LNCaP clone FGC (cell line): ENCODE results near the gene OPRL1.

ENCODE experiments used
- DNase-seq: peaks from one replicate; pipeline ENCODE4 v3.0.0-alpha.2; 2011; ENCODE audit warnings: low read depth
- H3K4me3 ChIP-seq: 2 replicates; pipeline ENCODE4 v1.5.1; 2011; ENCODE audit warnings: mild to moderate bottlenecking, low read depth, low read length, control low read depth
- TF ChIP-seq, protein P1 (sequence below): IDR thresholded peaks from 2 replicates; pipeline ENCODE4 v1.5.1; 2012; ENCODE audit warnings: mild to moderate bottlenecking; ENCODE audit not compliant: control insufficient read depth, insufficient read depth; ENCODE audit errors: extremely low read depth

OPRL1 gene

DNA sequence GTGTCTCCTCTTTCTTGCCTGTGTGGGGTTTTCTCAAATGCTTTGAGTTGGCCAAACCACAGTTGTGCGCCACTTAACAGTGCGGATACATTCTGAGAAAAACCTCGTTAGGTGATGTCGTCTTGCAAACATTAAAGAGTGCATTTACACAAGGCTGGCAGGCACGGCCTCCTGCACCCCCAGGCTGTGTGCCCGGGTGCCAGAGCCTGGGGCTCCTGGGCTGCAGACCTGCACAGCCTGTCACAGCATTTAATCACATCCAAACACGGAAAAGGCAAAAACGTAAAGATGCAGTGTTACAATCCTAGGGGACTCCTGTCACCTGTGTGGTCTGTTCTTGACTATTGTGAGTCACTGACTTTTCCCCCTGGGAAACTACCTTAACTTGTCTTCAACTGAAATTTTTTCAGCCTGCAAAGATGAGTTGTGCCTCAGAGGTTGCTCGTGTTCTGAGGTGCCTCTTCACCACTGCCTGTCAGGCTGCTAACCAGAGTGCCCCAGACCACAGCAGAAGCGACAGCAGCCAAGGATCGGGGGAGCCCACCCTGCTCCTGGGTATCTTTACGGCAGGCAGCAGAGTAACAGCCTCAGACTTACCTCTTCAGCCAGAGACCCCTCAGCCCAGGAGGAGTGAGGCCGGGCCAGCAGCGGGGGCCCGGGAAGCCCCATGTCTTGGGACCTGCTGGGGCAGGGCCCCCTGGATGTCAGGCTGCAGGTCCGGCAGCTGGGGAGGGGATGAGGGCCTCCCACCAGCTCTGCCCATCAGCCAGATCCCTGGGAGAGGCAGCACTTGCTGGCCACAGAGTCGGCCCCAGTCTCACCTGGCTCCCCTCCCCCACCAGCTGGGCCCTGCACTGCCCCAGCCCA lies 44.6 kb upstream of the OPRL1 start:
- TF ChIP-seq, protein P1, sequence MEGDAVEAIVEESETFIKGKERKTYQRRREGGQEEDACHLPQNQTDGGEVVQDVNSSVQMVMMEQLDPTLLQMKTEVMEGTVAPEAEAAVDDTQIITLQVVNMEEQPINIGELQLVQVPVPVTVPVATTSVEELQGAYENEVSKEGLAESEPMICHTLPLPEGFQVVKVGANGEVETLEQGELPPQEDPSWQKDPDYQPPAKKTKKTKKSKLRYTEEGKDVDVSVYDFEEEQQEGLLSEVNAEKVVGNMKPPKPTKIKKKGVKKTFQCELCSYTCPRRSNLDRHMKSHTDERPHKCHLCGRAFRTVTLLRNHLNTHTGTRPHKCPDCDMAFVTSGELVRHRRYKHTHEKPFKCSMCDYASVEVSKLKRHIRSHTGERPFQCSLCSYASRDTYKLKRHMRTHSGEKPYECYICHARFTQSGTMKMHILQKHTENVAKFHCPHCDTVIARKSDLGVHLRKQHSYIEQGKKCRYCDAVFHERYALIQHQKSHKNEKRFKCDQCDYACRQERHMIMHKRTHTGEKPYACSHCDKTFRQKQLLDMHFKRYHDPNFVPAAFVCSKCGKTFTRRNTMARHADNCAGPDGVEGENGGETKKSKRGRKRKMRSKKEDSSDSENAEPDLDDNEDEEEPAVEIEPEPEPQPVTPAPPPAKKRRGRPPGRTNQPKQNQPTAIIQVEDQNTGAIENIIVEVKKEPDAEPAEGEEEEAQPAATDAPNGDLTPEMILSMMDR, result no peak
- DNase-seq, result no peak

DNA sequence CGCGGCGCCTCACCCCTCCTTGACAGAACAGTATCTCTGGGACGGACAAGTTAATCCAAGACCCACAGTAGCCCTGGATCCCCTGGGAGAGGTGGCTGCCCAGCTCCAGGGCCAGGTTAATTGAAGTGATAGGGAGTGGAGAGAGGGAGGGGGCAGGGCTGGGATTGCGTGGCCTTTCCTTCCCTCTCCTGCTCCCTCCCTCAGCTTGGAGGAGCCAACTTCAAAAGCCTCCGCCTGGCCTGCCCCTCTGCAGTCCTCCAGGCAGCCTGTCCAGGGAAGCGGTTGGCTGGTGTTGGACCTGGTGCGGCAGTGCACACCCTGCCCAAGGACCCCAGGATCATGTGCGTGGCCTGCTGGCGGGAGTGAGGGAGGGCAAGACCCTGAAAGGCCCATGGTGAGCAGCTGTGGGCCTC lies 43.9 kb upstream of the OPRL1 start, which contains the start of gene C20orf204:
C20orf204 (plus strand) TSS at position 250 of the 413 bp plus-strand sequence; CDS start at position 392, 142 bp downstream.
- H3K4me3 ChIP-seq, result no peak within 1 kb of the TSS
- TF ChIP-seq, protein P1, result no peak

More for the DNA sequence above, 44.6 kb upstream of the OPRL1 start:
- no peak overlapping the region for H3K4me3 ChIP-seq

GRCh38 chr20:64036346-64037198 lies 43.3 kb upstream of the OPRL1 start:
- no peak overlapping the region for H3K4me3 ChIP-seq
- DNase-seq, result no peak
- TF ChIP-seq, protein P1, result no peak

More for the DNA sequence above, 43.9 kb upstream of the OPRL1 start, which contains the start of gene C20orf204:
- DNase-seq, result no peak

GRCh38 chr20:64037199-64037497 lies 42.7 kb upstream of the OPRL1 start:
- no peak overlapping the region for H3K4me3 ChIP-seq
- no peak for DNase-seq
- TF ChIP-seq, protein P1, result no peak

DNA sequence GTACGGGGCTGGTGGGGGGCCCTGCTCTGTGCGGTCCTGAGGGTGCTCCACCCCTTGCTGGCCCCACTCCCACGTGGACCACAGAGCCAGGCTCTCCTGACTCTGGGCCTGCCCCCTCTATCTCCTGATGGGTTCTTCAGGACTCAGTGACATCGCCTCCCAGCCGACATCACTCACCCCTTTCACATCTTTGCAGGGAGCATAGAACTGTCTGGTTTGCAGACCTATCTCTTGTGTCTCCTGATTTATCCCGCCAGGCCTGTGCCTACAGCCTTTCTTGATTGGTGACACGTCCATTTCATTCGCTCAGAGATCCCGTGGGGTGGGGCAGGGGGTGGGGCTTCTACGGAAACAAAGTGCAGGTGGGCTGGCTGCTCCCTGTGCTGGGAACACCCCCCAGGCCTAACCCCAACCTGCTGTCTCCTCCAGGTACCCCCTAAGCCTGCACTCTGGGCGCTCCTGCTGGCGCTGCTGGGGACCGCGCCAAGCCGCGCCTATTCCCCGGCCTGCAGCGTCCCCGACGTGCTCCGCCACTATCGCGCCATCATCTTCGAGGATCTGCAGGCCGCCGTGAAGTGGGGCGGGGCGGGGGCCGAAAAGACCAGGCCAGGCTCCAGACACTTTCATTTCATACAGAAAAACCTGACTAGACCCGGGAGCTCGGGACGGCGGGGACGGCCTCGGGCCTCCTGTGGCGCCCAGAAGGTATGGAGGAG lies 42.2 kb upstream of the OPRL1 start:
- no peak overlapping the region for H3K4me3 ChIP-seq
- DNase-seq, result no peak

GRCh38 chr20:64038224-64038564 lies 41.7 kb upstream of the OPRL1 start:
- TF ChIP-seq, protein P1, result peak; percentile 17; the same call in 1 of the 2 replicates
- H3K4me3 ChIP-seq, result no peak overlapping the region
- no peak for DNase-seq

More for the DNA sequence above, 42.2 kb upstream of the OPRL1 start:
- TF ChIP-seq, protein P1, result no peak
